ENCODE data around the gene LRRC39.
"Not testable (repeated sequence)": the region's sequence is repeated elsewhere in the genome, so short reads cannot be mapped to it uniquely, and the experiment has no call there.

GRCh38 chr1:100202703-100203102 lies 24.6 kb upstream of the LRRC39 start:
- TF ChIP-seq CTCF (conservative IDR thresholded peaks at IDR 0.05; ENCODE audit: low read depth, low read length); EZH2 (IDR thresholded peaks at IDR 0.05; ENCODE audit: borderline replicate concordance, low read depth, low read length, poor library complexity, severe bottlenecking): not testable (repeated sequence)
